Stimulated activated CD8-positive, alpha-beta memory T cell treated with anti-CD3 and anti-CD28 coated beads, Interleukin-4, amount 100 ng/mL, for 1 hour (primary cell): ENCODE results near the gene ARID3C.

Source experiments
- DNase-seq, 2 donors: peaks; one replicate each; pipeline ENCODE4 v3.0.0-alpha.2; 2020; ENCODE audit warnings: low read depth in 2 of 2, low spot score in 1 of 2

The ARID3C gene

GRCh38 chr9:34577400-34578240 lies 51.2 kb downstream of the ARID3C start:
- DNase-seq = no peak

GRCh38 chr9:34576597-34577399 lies 52.1 kb downstream of the ARID3C start:
- DNase-seq = no peak

- DNase-seq = no peak
These were observed 52.8 kb downstream of the ARID3C start for GRCh38 chr9:34575862-34576596.

GRCh38 chr9:34575241-34575640 lies 53.6 kb downstream of the ARID3C start:
- DNase-seq = no peak

GRCh38 chr9:34574571-34574970 lies 54.3 kb downstream of the ARID3C start:
- no peak for DNase-seq

GRCh38 chr9:34573599-34574325 lies 55.1 kb downstream of the ARID3C start:
- DNase-seq = no peak

GRCh38 chr9:34572628-34573027 lies 56.2 kb downstream of the ARID3C start:
- no peak for DNase-seq

- DNase-seq = no peak
These were observed 56.8 kb downstream of the ARID3C start for GRCh38 chr9:34572092-34572491.

GRCh38 chr9:34571481-34571810 lies 57.4 kb downstream of the ARID3C start:
- DNase-seq = no peak
